ENCODE results near the gene PKM. TPM values are rescaled to one million over a fixed set of nuclear protein-coding genes. Genes with fewer than 3 reads are reported as not detected.

The PKM gene
- total RNA-seq, 1 donor = 2,299 TPM

DNA sequence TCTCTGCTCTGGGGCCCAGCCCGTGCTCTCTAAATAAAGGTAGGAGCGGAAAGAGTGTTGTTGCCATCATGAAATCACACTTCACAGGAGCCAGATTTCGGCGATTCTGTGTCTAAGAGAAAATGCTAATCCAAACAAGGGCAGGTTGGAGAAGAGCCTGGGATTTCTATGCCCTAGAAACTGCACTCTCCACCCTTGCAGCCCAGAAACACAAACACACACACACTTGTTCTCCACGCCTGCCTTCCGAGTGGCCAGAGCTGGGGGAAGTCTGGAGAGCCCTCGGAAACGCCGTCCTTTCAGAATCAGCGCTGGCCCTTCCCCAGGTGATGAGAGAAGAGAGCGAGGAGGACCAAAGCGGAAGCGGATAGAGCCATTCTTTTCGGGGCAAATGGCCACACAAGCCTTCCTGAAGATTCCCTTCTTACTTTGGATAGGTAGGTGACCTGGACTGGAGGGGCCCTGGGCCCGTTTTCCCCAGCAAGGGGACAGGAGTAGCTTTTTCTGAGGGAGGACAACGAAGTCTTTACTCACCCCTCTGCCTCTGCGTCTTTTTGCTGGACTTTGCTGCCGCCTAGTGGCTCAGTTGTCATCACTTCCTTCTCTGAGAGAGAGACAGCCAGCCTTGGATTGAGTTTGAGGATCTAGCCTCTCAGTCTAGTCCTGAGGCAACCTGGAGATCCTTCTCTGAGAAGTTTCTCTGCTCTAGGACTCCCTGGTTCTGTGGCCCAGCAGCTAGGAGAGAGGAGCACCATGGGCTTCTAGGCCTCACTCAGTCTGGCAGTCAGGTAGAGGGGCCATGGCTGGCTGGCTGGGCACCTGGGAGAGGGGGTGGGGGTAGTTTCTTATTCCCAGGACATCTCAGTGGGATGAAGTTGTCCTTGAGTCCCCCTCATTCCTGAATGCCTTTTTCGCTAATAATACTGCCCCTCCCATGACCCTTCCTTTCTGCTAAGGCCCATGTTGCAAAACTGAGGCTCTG, 75.1 kb downstream of the PKM start:
- peak; percentile 88 for DNase-seq (ENCODE audit: insufficient read length, low spot score, missing footprints)
- Histone ChIP-seq H3K4me3 (ENCODE audit: insufficient read depth, low read length) (peak overlapping the region; percentile 78), H3K27me3 (ENCODE audit: insufficient read depth, low read length) (no peaks in the 10 kb centered on the region), H4K20me1 (ENCODE audit: insufficient read depth, low read length) (no peaks in the 10 kb centered on the region), H3K4me2 (ENCODE audit: insufficient read depth, low read length) (peak overlapping the region; percentile 83), H3K36me3 (ENCODE audit: insufficient read depth, low read length) (no peaks in the 10 kb centered on the region), H3K4me1 (ENCODE audit: insufficient read depth, low read length) (peaks cover 9% of the 10 kb centered on the region), H3K79me2 (ENCODE audit: insufficient read depth, low read length) (no peaks in the 10 kb centered on the region), H3K9me3 (ENCODE audit: low read depth, low read length) (no peaks in the 10 kb centered on the region), H3K27ac (ENCODE audit: low read depth, low read length) (no peak overlapping the region), H2AFZ (ENCODE audit: low read length) (peak overlapping the region; percentile 95)
- TF ChIP-seq, protein P1, sequence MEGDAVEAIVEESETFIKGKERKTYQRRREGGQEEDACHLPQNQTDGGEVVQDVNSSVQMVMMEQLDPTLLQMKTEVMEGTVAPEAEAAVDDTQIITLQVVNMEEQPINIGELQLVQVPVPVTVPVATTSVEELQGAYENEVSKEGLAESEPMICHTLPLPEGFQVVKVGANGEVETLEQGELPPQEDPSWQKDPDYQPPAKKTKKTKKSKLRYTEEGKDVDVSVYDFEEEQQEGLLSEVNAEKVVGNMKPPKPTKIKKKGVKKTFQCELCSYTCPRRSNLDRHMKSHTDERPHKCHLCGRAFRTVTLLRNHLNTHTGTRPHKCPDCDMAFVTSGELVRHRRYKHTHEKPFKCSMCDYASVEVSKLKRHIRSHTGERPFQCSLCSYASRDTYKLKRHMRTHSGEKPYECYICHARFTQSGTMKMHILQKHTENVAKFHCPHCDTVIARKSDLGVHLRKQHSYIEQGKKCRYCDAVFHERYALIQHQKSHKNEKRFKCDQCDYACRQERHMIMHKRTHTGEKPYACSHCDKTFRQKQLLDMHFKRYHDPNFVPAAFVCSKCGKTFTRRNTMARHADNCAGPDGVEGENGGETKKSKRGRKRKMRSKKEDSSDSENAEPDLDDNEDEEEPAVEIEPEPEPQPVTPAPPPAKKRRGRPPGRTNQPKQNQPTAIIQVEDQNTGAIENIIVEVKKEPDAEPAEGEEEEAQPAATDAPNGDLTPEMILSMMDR (IDR thresholded peaks at IDR 0.05; ENCODE audit: extremely low read depth, low read depth, low read length) = peak; percentile 96

DNA sequence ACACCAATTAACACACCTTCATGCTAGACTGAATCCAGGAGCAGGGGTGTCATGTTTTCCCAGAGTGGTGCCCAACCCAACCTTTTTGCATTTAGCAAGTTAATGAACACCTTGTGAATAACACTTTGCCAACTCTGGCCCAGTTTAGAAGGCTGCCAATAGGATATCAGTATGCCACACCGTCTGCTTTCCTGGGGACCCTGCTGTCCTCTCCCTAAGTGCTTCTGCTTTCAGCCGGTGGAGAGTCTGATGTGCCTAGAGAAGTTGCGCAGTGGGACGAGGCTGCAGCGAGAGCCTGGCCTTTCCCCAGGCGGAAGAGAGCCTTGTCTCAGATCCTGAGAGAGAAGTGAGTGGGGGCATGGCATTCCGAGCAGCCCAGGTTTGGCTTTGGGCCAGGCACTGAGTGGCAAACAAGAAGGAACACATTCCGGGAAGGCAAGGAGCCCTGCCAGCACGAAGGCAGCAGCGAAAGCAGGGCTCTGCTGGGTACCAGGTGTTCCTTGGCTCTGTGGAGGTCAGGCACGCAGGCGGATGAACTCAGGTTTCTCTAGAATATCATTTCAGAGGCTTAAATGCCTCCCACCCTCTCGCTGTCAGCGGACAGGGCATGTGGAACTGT, 75.9 kb downstream of the PKM start:
- peak overlapping the region; percentile 83 for H3K4me2 ChIP-seq (ENCODE audit: insufficient read depth, low read length)
- no peaks in the 10 kb centered on the region for H3K79me2 ChIP-seq (ENCODE audit: insufficient read depth, low read length)
- no peaks in the 10 kb centered on the region for H3K36me3 ChIP-seq (ENCODE audit: insufficient read depth, low read length)
- H3K4me3 ChIP-seq (ENCODE audit: insufficient read depth, low read length) = peak overlapping the region; percentile 78
- peak; percentile 36 for DNase-seq (ENCODE audit: insufficient read length, low spot score, missing footprints)
- peak overlapping the region; percentile 95 for H2AFZ ChIP-seq (ENCODE audit: low read length)
- peaks cover 9% of the 10 kb centered on the region for H3K4me1 ChIP-seq (ENCODE audit: insufficient read depth, low read length)
- no peaks in the 10 kb centered on the region for H3K9me3 ChIP-seq (ENCODE audit: low read depth, low read length)
- no peaks in the 10 kb centered on the region for H4K20me1 ChIP-seq (ENCODE audit: insufficient read depth, low read length)
- TF ChIP-seq, protein P1 (IDR thresholded peaks at IDR 0.05; ENCODE audit: extremely low read depth, low read depth, low read length) = no peak
- H3K27ac ChIP-seq (ENCODE audit: low read depth, low read length) = no peak overlapping the region
- H3K27me3 ChIP-seq (ENCODE audit: insufficient read depth, low read length) = no peaks in the 10 kb centered on the region

DNA sequence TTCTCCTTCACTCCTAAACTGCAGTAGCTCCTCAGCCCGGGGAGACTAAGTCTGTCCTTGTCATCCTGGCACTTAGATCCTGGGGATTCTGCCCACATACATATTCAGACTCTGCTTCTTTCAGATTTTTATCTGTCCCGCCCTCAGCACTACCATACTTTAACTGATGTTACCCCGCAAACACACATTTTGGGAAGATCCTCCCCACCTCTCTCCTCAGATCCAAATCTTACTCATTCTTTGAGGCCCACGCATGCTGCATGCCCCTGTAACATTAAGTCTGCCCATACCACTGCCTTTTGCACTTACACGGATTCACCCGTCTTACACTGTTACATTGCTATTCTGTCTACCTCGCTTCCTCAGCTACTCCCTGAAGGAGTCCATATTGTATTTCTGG, 76.7 kb downstream of the PKM start:
- TF ChIP-seq, protein P1 (IDR thresholded peaks at IDR 0.05; ENCODE audit: extremely low read depth, low read depth, low read length) = no peak
- no peak for DNase-seq (ENCODE audit: insufficient read length, low spot score, missing footprints)
- Histone ChIP-seq H3K79me2 (ENCODE audit: insufficient read depth, low read length) (no peaks in the 10 kb centered on the region), H3K4me2 (ENCODE audit: insufficient read depth, low read length) (no peak overlapping the region), H3K27ac (ENCODE audit: low read depth, low read length) (no peak overlapping the region), H2AFZ (ENCODE audit: low read length) (no peak overlapping the region), H3K4me1 (ENCODE audit: insufficient read depth, low read length) (peaks cover 9% of the 10 kb centered on the region), H3K27me3 (ENCODE audit: insufficient read depth, low read length) (no peaks in the 10 kb centered on the region), H3K4me3 (ENCODE audit: insufficient read depth, low read length) (no peak overlapping the region), H3K9me3 (ENCODE audit: low read depth, low read length) (no peaks in the 10 kb centered on the region), H3K36me3 (ENCODE audit: insufficient read depth, low read length) (no peaks in the 10 kb centered on the region), H4K20me1 (ENCODE audit: insufficient read depth, low read length) (no peaks in the 10 kb centered on the region)
